ENCODE data around the gene PASK.
"Not testable (repeated sequence)": the region's sequence is repeated elsewhere in the genome, so short reads cannot be mapped to it uniquely, and the experiment has no call there.

PASK gene

GRCh38 chr2:241107031-241107783 lies 42.1 kb downstream of the PASK start:
- TF ChIP-seq CTCF (conservative IDR thresholded peaks at IDR 0.05; ENCODE audit: low read length), result no peak
- no peak overlapping the region for H3K4me3 ChIP-seq (ENCODE audit: low read length)

GRCh38 chr2:241105641-241106040 lies 43.6 kb downstream of the PASK start:
- H3K4me3 ChIP-seq (ENCODE audit: low read length), result no peak overlapping the region
- no peak for DNase-seq (ENCODE audit: low read depth)
- no peak for TF ChIP-seq CTCF (conservative IDR thresholded peaks at IDR 0.05; ENCODE audit: low read length)

More at GRCh38 chr2:241107031-241107783, 42.1 kb downstream of the PASK start:
- no peak for DNase-seq (ENCODE audit: low read depth)

GRCh38 chr2:241104611-241105010 lies 44.7 kb downstream of the PASK start:
- DNase-seq (ENCODE audit: low read depth); H3K4me3 ChIP-seq (ENCODE audit: low read length): not testable (repeated sequence)

- no peak for DNase-seq (ENCODE audit: low read depth)
- H3K4me3 ChIP-seq (ENCODE audit: low read length), result peak overlapping the region; percentile 84
- no peak for TF ChIP-seq CTCF (conservative IDR thresholded peaks at IDR 0.05; ENCODE audit: low read length)
These were observed 46.1 kb downstream of the PASK start for GRCh38 chr2:241103176-241103595.

- peak within 1 kb of the TSS; percentile 84 for H3K4me3 ChIP-seq (ENCODE audit: low read length)
- no peak for TF ChIP-seq CTCF (conservative IDR thresholded peaks at IDR 0.05; ENCODE audit: low read length)
- DNase-seq (ENCODE audit: low read depth), result peak; percentile 73
These were observed 47.0 kb downstream of the PASK start, which contains the start of gene MTERF4 for GRCh38 chr2:241102239-241102803. Gene MTERF4 (minus strand): TSS chr2:241102287. CDS start chr2:241102273, 14 bp downstream.

- TF ChIP-seq CTCF (conservative IDR thresholded peaks at IDR 0.05; ENCODE audit: low read length), result no peak
These were observed 50.0 kb downstream of the PASK start for GRCh38 chr2:241099246-241099645.

GRCh38 chr2:241096979-241097378 lies 52.3 kb downstream of the PASK start:
- no peak overlapping the region for H3K4me3 ChIP-seq (ENCODE audit: low read length)
- DNase-seq (ENCODE audit: low read depth), result no peak
- TF ChIP-seq CTCF (conservative IDR thresholded peaks at IDR 0.05; ENCODE audit: low read length), result no peak

More at GRCh38 chr2:241099246-241099645, 50.0 kb downstream of the PASK start:
- H3K4me3 ChIP-seq (ENCODE audit: low read length), result no peak overlapping the region
- no peak for DNase-seq (ENCODE audit: low read depth)

Data from AG10803 (cell line).